ENCODE results near the gene ARPC1A. TPM values are rescaled to one million over a fixed set of nuclear protein-coding genes. Genes with fewer than 3 reads are reported as not detected.

Gene ARPC1A
- total RNA-seq, 1 donor from 2014 or later: 216 TPM

DNA sequence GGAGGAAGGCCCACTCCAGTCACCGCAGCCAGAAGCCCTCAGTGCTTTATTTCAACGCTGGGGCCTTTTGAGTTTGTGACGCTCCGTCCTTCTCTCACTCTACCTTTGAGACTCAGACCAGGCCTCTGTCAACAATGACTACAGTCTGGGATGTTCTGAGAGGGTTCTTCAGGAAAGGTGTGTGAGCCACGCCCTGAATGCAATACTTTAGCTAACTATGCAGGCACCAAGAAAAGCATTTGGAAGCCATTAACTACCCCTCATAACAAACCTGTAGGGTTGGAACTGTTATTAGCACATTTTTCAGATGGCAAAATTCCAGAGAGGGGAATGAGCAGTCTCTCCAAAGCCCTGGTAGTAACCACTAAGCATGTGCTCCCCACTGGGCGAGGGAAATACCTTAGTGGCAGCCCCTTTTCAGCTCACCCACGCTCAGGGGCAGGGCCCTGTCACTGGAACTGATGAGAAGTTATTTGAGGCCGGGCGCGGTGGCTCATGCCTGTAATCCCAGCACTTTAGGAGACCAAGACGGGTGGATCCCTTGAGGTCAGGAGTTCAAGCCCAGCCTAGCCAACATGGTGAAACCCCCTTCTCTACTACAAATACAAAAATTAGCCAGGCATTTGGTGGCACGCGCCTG lies 43.2 kb downstream of the ARPC1A start:
- Mint-ChIP-seq H3K27me3 (ENCODE audit: low read depth) (peaks cover 5% of the 10 kb centered on the region), H3K9me3 (no peaks in the 10 kb centered on the region), H3K4me1 (peaks cover 17% of the 10 kb centered on the region), H3K36me3 (ENCODE audit: low read depth) (peaks cover 15% of the 10 kb centered on the region), H3K4me3 (no peak overlapping the region), H3K27ac (ENCODE audit: unreplicated experiment) (peak overlapping the region; percentile 67)
- no peak for DNase-seq (ENCODE audit: low read depth, low spot score)
- TF ChIP-seq, protein P1, sequence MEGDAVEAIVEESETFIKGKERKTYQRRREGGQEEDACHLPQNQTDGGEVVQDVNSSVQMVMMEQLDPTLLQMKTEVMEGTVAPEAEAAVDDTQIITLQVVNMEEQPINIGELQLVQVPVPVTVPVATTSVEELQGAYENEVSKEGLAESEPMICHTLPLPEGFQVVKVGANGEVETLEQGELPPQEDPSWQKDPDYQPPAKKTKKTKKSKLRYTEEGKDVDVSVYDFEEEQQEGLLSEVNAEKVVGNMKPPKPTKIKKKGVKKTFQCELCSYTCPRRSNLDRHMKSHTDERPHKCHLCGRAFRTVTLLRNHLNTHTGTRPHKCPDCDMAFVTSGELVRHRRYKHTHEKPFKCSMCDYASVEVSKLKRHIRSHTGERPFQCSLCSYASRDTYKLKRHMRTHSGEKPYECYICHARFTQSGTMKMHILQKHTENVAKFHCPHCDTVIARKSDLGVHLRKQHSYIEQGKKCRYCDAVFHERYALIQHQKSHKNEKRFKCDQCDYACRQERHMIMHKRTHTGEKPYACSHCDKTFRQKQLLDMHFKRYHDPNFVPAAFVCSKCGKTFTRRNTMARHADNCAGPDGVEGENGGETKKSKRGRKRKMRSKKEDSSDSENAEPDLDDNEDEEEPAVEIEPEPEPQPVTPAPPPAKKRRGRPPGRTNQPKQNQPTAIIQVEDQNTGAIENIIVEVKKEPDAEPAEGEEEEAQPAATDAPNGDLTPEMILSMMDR (conservative IDR thresholded peaks at IDR 0.05): no peak

DNA sequence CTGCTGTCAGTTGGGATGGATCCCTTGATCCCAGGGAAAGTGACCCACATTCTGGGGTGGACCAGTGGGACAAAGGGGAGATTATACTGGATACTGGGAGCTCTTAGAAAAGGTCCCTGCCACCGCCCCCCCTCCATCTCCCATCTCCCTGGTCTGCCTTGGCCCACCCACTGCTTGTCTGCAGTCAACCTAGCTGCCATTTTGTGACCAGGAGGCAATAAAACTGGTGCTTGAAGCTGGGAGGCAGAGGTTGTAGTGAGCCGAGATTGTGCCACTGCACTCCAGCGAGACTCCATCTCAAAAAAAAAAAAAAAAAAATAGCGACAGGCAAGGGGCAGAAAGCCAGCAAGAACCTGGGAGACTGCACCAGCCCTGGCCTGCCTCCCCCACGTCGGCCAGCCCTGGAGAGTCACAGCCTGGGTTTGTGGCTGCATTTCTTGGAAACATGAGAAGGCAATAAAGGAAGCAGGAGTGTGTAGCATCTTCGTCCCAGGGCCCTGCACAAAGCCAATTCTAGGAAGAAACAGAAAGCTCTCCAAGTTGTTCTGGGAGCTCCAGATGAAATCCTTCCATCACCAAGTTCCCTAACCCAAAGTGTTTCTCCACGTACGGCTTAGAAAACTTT lies 44.2 kb downstream of the ARPC1A start:
- TF ChIP-seq, protein P1 (conservative IDR thresholded peaks at IDR 0.05): no peak
- H3K4me3 Mint-ChIP-seq: no peak overlapping the region
- peaks cover 5% of the 10 kb centered on the region for H3K27me3 Mint-ChIP-seq (ENCODE audit: low read depth)
- H3K36me3 Mint-ChIP-seq (ENCODE audit: low read depth): peaks cover 15% of the 10 kb centered on the region
- H3K4me1 Mint-ChIP-seq: peaks cover 17% of the 10 kb centered on the region
- DNase-seq (ENCODE audit: low read depth, low spot score): no peak
- no peaks in the 10 kb centered on the region for H3K9me3 Mint-ChIP-seq
- peak overlapping the region; percentile 67 for H3K27ac Mint-ChIP-seq (ENCODE audit: unreplicated experiment)

DNA sequence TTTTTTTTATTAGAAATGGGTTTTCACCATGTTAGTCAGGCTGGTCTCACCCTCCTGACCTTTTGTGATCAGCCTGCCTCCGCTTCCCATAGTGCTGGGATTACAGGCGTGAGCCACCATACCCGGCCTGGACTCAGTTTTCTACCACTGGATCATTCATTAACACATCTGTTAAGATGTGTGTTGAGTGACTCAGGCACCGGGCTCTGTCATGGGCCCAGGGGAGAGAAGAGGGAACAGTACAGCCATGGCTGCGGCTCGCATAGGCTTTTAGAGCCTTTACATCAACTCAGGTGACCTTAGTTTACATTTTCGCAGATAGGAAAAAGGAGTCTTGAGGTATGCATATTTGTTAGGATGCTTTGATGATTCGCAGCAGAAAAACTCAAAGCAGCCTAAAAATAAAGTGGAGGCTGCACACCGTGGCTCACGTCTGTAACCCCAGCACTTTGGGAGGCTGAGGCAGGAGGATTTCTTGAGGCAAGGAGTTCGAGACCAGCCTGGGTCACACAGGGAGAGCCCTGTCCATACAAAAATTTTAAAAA lies 45.8 kb downstream of the ARPC1A start:
- Mint-ChIP-seq H3K27ac (ENCODE audit: unreplicated experiment) (no peak overlapping the region), H3K27me3 (ENCODE audit: low read depth) (peaks cover 5% of the 10 kb centered on the region), H3K36me3 (ENCODE audit: low read depth) (peaks cover 9% of the 10 kb centered on the region), H3K9me3 (no peaks in the 10 kb centered on the region), H3K4me1 (peaks cover 15% of the 10 kb centered on the region), H3K4me3 (peak overlapping the region; percentile 69)
- no peak for DNase-seq (ENCODE audit: low read depth, low spot score)
- TF ChIP-seq, protein P1 (conservative IDR thresholded peaks at IDR 0.05): no peak

DNA sequence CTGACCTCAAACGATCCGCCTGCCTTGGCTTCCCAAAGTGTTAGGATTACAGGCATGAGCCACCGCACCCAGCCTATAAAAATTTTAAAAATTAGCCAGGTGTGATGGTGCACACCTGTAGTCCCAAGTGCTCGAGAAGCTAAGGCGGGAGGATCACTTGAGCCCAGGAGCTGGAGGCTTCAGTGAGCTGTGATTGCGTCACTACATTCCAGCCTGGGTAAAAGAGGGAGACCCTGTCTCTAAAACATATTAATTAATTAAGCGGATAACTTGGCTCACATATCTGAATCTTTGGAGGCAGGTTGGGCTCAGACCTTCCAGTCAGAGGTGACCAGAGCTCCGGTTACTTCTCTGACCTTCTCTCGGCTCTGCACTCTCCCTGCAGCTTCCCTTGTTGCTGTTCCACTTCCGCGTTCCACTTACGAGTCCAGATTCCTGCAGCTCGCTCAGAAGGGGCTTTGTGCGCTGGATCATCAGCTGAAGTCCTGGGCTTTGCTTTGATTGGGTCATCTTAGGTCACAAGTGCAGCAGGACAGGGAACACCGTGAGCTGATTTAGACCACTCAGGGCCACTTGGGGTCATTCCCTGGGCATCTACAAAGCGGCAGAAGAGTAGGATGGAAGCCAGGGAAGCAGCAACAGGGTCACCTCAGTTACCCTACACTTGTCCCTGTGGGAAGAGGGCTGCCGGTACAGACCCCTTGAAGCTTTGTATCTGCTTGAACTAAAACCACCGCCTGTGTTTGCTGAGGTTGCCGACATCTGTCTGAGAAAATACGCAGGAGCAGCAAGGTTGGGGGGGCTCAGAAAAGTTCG lies 46.8 kb downstream of the ARPC1A start:
- peak overlapping the region; percentile 89 for H3K4me3 Mint-ChIP-seq
- H3K27ac Mint-ChIP-seq (ENCODE audit: unreplicated experiment): peak overlapping the region; percentile 72
- peaks cover 13% of the 10 kb centered on the region for H3K4me1 Mint-ChIP-seq
- DNase-seq (ENCODE audit: low read depth, low spot score): no peak
- peaks cover 5% of the 10 kb centered on the region for H3K27me3 Mint-ChIP-seq (ENCODE audit: low read depth)
- peaks cover 4% of the 10 kb centered on the region for H3K36me3 Mint-ChIP-seq (ENCODE audit: low read depth)
- H3K9me3 Mint-ChIP-seq: no peaks in the 10 kb centered on the region
- TF ChIP-seq, protein P1 (conservative IDR thresholded peaks at IDR 0.05): no peak

All from neural crest cell (in vitro differentiated cells).